Spleen (tissue), 7 donors: ENCODE data around the gene ABCC5.

Source experiments
- CTCF ChIP-seq, 11 experiments: fragments of 200-600 bp in 7 of 11; fragments of 450-650 bp in 4 of 11; sonication (generic) in 4 of 11; IDR thresholded peaks in 8 of 11; conservative IDR thresholded peaks in 3 of 11; 1 replicate in 7 of 11; 2 replicates in 4 of 11; pipeline versions ENCODE4 v1.4.0 to v1.8.0; 2016 to 2021; ENCODE audit warnings: antibody characterized with exemption in 11 of 11, inconsistent platforms in 4 of 11, mild to moderate bottlenecking in 1 of 11
- POLR2A ChIP-seq, 3 donors: fragments of 450-650 bp; IDR thresholded peaks; one replicate each; pipeline ENCODE4 v1.5.1; 2017; ENCODE audit warnings: antibody characterized with exemption in 3 of 3, mild to moderate bottlenecking in 1 of 3
- POLR2AphosphoS5 ChIP-seq, 3 donors: sonication (generic); formaldehyde crosslinking; IDR thresholded peaks; one replicate each; pipeline ENCODE4 v1.5.1; 2017; ENCODE audit warnings: antibody characterized with exemption in 3 of 3
- donor health status: DM: no; HTN: no; CAD: no; lungs with moderate emphysema.
- donor health status: DM: no; HTN: no; CAD: no.
- donor health status: DM: no; HTN: no; CAD: no.

GRCh38 chr3:184018424-184018973 is 815 bp upstream of the ABCC5 start:
- TF ChIP-seq CTCF (IDR thresholded peaks at IDR 0.05 in 8 of 11, conservative IDR thresholded peaks at IDR 0.05 in 3 of 11) (no peak), POLR2AphosphoS5 (IDR thresholded peaks at IDR 0.05) (no peak), POLR2A (IDR thresholded peaks at IDR 0.05) (no peak)
